Measurements from ENCODE around the gene TOP3B.

DNA sequence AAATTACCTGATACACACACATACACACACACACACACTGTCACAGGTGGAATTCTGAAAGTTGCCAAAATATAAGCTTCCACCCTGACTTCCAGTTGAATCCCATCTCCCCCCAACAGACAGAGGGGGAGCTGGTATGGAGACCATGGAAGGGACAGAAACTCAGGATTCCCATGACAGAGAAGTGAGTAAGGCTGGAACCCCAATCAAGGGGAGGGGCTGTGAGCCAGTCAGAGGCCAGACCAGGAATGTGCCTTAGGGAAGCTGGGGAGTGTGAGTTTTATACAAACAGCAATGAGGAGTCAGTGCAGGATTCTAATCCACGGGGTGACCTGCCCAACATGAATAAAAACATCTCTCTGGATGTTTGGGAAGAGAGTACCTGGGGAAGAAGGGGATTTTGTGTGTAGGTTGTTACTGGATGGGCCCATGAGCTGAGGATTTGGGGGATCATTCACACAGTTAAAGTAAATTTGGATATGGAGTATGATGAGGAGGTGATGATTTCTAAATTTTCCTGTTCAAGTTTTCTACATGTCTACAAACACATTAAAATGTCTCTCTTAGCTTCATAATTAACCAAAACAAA is 38.7 kb upstream of the TOP3B start:
- TF ChIP-seq SMARCA5 (IDR thresholded peaks at IDR 0.05) (no peak), EZH2 (IDR thresholded peaks at IDR 0.05; ENCODE audit: borderline replicate concordance, control insufficient read depth, low read depth, low read length) (no peak), MEF2B (IDR thresholded peaks at IDR 0.05; ENCODE audit: partially characterized antibody, poor library complexity, severe bottlenecking) (no peak), CTCF (IDR thresholded peaks at IDR 0.05 in 2 of 3, conservative IDR thresholded peaks at IDR 0.05 in 1 of 3; ENCODE audit: control insufficient read depth in 2 of 3, extremely low read depth in 1 of 3, insufficient read depth in 1 of 3, low read depth in 3 of 3, low read length in 3 of 3) (no peak), SPI1 (IDR thresholded peaks at IDR 0.05; ENCODE audit: borderline replicate concordance, insufficient read depth, low read depth, low read length) (no peak), RAD21 (IDR thresholded peaks at IDR 0.05; ENCODE audit: insufficient read depth, low read depth, low read length) (no peak), RUNX3 (IDR thresholded peaks at IDR 0.05; ENCODE audit: low read length) (no peak), CREB1 (IDR thresholded peaks at IDR 0.05; ENCODE audit: low read depth) (no peak), EP300 (IDR thresholded peaks at IDR 0.05; ENCODE audit: borderline replicate concordance in 1 of 2, control insufficient read depth in 1 of 2, low read depth in 2 of 2, low read length in 2 of 2) (no peak), POLR2AphosphoS5 (IDR thresholded peaks at IDR 0.05; ENCODE audit: low read length) (no peak), HCFC1 (IDR thresholded peaks at IDR 0.05; ENCODE audit: low read length) (no peak), BACH1 (IDR thresholded peaks at IDR 0.05; ENCODE audit: borderline replicate concordance) (no peak)
- TF ChIP-seq, protein P1, sequence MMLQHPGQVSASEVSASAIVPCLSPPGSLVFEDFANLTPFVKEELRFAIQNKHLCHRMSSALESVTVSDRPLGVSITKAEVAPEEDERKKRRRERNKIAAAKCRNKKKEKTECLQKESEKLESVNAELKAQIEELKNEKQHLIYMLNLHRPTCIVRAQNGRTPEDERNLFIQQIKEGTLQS (IDR thresholded peaks at IDR 0.05; ENCODE audit: borderline replicate concordance, extremely low read depth, low read depth, low read length): no peak
